IMR-90 (cell line): Measurements from ENCODE around the gene TK1. TPM values are rescaled to one million over a fixed set of nuclear protein-coding genes. Genes with fewer than 3 reads are reported as not detected.

Experiments used
- microRNA-seq, 2 experiments: library from miRNA; stranded (forward) in 1 of 2; unstranded in 1 of 2; fragments of 10-50 nt in 1 of 2; fragments of <30 nt in 1 of 2; gene quantifications in 1 of 2; microRNA quantifications in 1 of 2; one replicate each; pipeline versions ENCODE3 to v1.1.0; 2013 to 2020; ENCODE audit not compliant: insufficient read depth in 1 of 2, insufficient read length in 1 of 2, unreplicated experiment in 1 of 2
- polyA plus RNA-seq, 3 experiments: library from polyadenylated mRNA; depleted of rRNA; stranded (reverse); fragments of >200 nt; gene quantifications; 2 replicates each; pipeline ENCODE4 v1.2.3, GENCODE V29; 2012; ENCODE audit warnings: low replicate concordance in 1 of 3
- small RNA-seq, 5 experiments: library from RNA; depleted of rRNA; stranded (forward); fragments of <200 nt; gene quantifications; one replicate each; pipeline ENCODE3, GENCODE V24; 2012
- total RNA-seq: library from RNA; depleted of rRNA; stranded (reverse); fragments of >200 nt; gene quantifications from 2 replicates; pipeline ENCODE4 v1.2.3, GENCODE V29; 2012; rRNA removed

TK1 gene
- total and polyA plus RNA-seq, 2 of the 4 experiments (the other 2 are of a cell fraction) = 150 to 219 TPM

Small RNA genes lying within 50 kb of the gene (microRNA-seq; reads per million reads assigned to microRNA genes)
- not detected for gene AC087645.1 (ENCODE audit: insufficient read depth, insufficient read length)

Small RNA genes lying within 50 kb of the gene (small RNA-seq; reads per million reads assigned to genes)
- 0 reads per million in 5 experiments for gene AC087645.1

Other genes with a start within 250 kb of the TK1 start
- gene TNRC6C, start 228.3 kb downstream of the TK1 start, total RNA-seq = 2.7 and 3.6 TPM in 2 replicates
- gene TNRC6C, start 228.3 kb downstream of the TK1 start, polyA plus RNA-seq (2012; rRNA removed) = 1.6 and 1.9 TPM in 2 replicates
- gene TMC6, start 58.3 kb downstream of the TK1 start, total RNA-seq = 0.28 TPM in 1 of 2 replicates, not detected in the other
- gene TMC6, start 58.3 kb downstream of the TK1 start, polyA plus RNA-seq (2012; rRNA removed) = 0.19 and 0.32 TPM in 2 replicates
- gene TMC8, start 56.3 kb downstream of the TK1 start, total RNA-seq = not detected in 2 replicates
- not detected in 2 replicates for gene TMC8, start 56.3 kb downstream of the TK1 start, polyA plus RNA-seq (2012; rRNA removed)
- not detected in 2 replicates for gene C17orf99, start 40.7 kb downstream of the TK1 start, total RNA-seq
- gene C17orf99, start 40.7 kb downstream of the TK1 start, polyA plus RNA-seq (2012; rRNA removed) = not detected in 2 replicates
- 11.1 and 14.7 TPM in 2 replicates for gene SYNGR2, start 18.5 kb downstream of the TK1 start, total RNA-seq
- 63.1 and 77.3 TPM in 2 replicates for gene SYNGR2, start 18.5 kb downstream of the TK1 start, polyA plus RNA-seq (2012; rRNA removed)
- gene AFMID, start 310 bp upstream of the TK1 start, total RNA-seq = 45.5 and 65.1 TPM in 2 replicates
- 29.9 and 41.0 TPM in 2 replicates for gene AFMID, start 310 bp upstream of the TK1 start, polyA plus RNA-seq (2012; rRNA removed)
- 52.7 and 53.6 TPM in 2 replicates for gene BIRC5, start 27.2 kb upstream of the TK1 start, total RNA-seq
- gene BIRC5, start 27.2 kb upstream of the TK1 start, polyA plus RNA-seq (2012; rRNA removed) = 16.6 and 19.5 TPM in 2 replicates
- gene TMEM235, start 44.6 kb upstream of the TK1 start, total RNA-seq = not detected in 2 replicates
- gene TMEM235, start 44.6 kb upstream of the TK1 start, polyA plus RNA-seq (2012; rRNA removed) = not detected in 2 replicates
- gene SOCS3, start 173.0 kb upstream of the TK1 start, total RNA-seq = 19.7 and 19.9 TPM in 2 replicates
- 18.3 and 19.2 TPM in 2 replicates for gene SOCS3, start 173.0 kb upstream of the TK1 start, polyA plus RNA-seq (2012; rRNA removed)
- gene PGS1, start 191.6 kb upstream of the TK1 start, total RNA-seq = 14.4 and 18.5 TPM in 2 replicates
- gene PGS1, start 191.6 kb upstream of the TK1 start, polyA plus RNA-seq (2012; rRNA removed) = 35.5 and 43.2 TPM in 2 replicates